Cardiac fibroblast (primary cell): Measurements from ENCODE around the gene CHAF1A.

Experiments
- DNase-seq, 2 donors: peaks; one replicate each; pipeline versions ENCODE4 v3.0.0 to v3.0.0-alpha.2; 2010; ENCODE audit warnings: low read depth in 2 of 2
- H3K4me3 ChIP-seq, 2 donors: replicated peaks in 1 of 2; 1 replicate in 1 of 2; 2 replicates in 1 of 2; pipeline ENCODE4 v1.5.1; 2011; ENCODE audit warnings: low read depth in 2 of 2, low read length in 2 of 2, mild to moderate bottlenecking in 2 of 2, moderate library complexity in 1 of 2
- CTCF ChIP-seq: IDR thresholded peaks from one replicate; pipeline ENCODE4 v1.5.1; 2011; ENCODE audit warnings: low read depth, mild to moderate bottlenecking, low read length, inconsistent platforms

CHAF1A gene

GRCh38 chr19:4380254-4380727 is 22.1 kb upstream of the CHAF1A start:
- DNase-seq, result no peak
- no peak for TF ChIP-seq CTCF
- no peak overlapping the region for H3K4me3 ChIP-seq

- no peak for TF ChIP-seq CTCF
- H3K4me3 ChIP-seq, result no peak overlapping the region
- DNase-seq, result no peak
Measured at GRCh38 chr19:4385291-4386040, 17.0 kb upstream of the CHAF1A start.

- peak; percentile 20 for TF ChIP-seq CTCF
- no peak overlapping the region for H3K4me3 ChIP-seq
- no peak for DNase-seq
Measured at GRCh38 chr19:4386041-4386782, 16.2 kb upstream of the CHAF1A start.

- DNase-seq, result no peak
- no peak overlapping the region for H3K4me3 ChIP-seq
- no peak for TF ChIP-seq CTCF
Measured at GRCh38 chr19:4388337-4389063, 13.9 kb upstream of the CHAF1A start.

- DNase-seq, result no peak
- no peak for TF ChIP-seq CTCF
- no peak overlapping the region for H3K4me3 ChIP-seq
Measured at GRCh38 chr19:4389064-4389375, 13.4 kb upstream of the CHAF1A start.

GRCh38 chr19:4389511-4390016 is 12.9 kb upstream of the CHAF1A start:
- DNase-seq, result no peak
- no peak overlapping the region for H3K4me3 ChIP-seq
- TF ChIP-seq CTCF, result no peak
